ENCODE measurements around the gene C12orf57.

GRCh38 chr12:6929466-6930452 lies 14.1 kb upstream of the C12orf57 start:
- no peak for TF ChIP-seq CTCF (conservative IDR thresholded peaks at IDR 0.05 in 1 of 2, IDR thresholded peaks at IDR 0.05 in 1 of 2; ENCODE audit: extremely low read depth in 1 of 2, insufficient read depth in 1 of 2, low read depth in 1 of 2, low read length in 2 of 2)
- TF ChIP-seq EZH2 (IDR thresholded peaks at IDR 0.05; ENCODE audit: borderline replicate concordance, low read length): no peak

Data from mammary epithelial cell (primary cell).